Activated naive CD4-positive, alpha-beta T cell treated with anti-CD3 and anti-CD28 coated beads, Interleukin-2, amount 10 ng/mL, durations not matched to agents 7 days and 5 days (primary cell): Measurements from ENCODE around the gene PPDPF.
"Not testable (repeated sequence)": the region's sequence is repeated elsewhere in the genome, so short reads cannot be mapped to it uniquely, and the experiment has no call there.

Experiments
- CTCF ChIA-PET: fragments of 350-600 bp; sonication (Branson Sonifier 250); formaldehyde crosslinking; loops from one replicate; lab custom pipeline; 2021; ENCODE audit warnings: antibody characterized with exemption; lab: Charles Lee
- DNase-seq: peaks from one replicate; pipeline ENCODE4 v3.0.0-alpha.2; 2020
- H3K27ac Mint-ChIP-seq: one replicate; pipeline ENCODE4 v1.8.0; 2021; ENCODE audit warnings: mild to moderate bottlenecking, moderate library complexity, mixed read lengths
- H3K27me3 Mint-ChIP-seq: one replicate; pipeline ENCODE4 v1.8.0; 2021; ENCODE audit warnings: mild to moderate bottlenecking, mixed read lengths
- H3K36me3 Mint-ChIP-seq: one replicate; pipeline ENCODE4 v1.8.0; 2021; ENCODE audit warnings: mixed read lengths
- H3K4me1 Mint-ChIP-seq: one replicate; pipeline ENCODE4 v1.8.0; 2021; ENCODE audit warnings: mixed read lengths
- H3K4me3 Mint-ChIP-seq: one replicate; pipeline ENCODE4 v1.8.0; 2021; ENCODE audit warnings: mild to moderate bottlenecking, moderate library complexity, mixed read lengths
- H3K9me3 Mint-ChIP-seq: one replicate; pipeline ENCODE4 v1.8.0; 2021; ENCODE audit warnings: mixed read lengths

The PPDPF gene

DNA sequence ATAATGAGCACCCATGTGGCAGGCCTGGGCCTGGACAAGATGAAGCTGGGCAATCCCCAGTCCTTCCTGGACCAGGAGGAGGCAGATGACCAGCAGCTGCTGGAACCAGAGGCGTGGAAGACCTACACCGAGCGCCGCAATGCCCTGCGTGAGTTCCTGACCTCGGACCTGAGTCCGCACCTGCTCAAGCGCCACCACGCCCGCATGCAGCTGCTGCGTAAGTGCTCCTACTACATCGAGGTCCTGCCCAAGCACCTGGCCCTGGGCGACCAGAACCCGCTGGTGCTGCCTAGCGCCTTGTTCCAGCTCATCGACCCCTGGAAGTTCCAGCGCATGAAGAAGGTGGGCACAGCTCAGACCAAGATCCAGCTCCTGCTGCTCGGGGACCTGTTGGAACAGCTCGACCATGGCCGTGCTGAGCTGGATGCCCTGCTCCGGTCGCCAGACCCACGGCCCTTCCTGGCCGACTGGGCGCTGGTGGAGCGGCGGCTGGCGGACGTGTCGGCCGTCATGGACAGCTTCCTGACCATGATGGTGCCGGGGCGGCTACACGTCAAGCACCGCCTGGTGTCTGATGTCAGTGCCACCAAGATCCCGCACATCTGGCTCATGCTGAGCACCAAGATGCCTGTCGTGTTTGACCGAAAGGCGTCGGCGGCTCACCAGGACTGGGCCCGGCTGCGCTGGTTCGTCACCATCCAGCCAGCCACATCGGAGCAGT, 35.3 kb downstream of the PPDPF start:
- Mint-ChIP-seq H3K36me3 (peaks cover 8% of the 10 kb centered on the region), H3K9me3 (peaks cover 3% of the 10 kb centered on the region), H3K4me3 (no peak overlapping the region), H3K4me1 (peaks cover 22% of the 10 kb centered on the region), H3K27me3 (peaks cover 65% of the 10 kb centered on the region), H3K27ac (no peak overlapping the region)
- CTCF ChIA-PET: no interaction called here
- no peak for DNase-seq

DNA sequence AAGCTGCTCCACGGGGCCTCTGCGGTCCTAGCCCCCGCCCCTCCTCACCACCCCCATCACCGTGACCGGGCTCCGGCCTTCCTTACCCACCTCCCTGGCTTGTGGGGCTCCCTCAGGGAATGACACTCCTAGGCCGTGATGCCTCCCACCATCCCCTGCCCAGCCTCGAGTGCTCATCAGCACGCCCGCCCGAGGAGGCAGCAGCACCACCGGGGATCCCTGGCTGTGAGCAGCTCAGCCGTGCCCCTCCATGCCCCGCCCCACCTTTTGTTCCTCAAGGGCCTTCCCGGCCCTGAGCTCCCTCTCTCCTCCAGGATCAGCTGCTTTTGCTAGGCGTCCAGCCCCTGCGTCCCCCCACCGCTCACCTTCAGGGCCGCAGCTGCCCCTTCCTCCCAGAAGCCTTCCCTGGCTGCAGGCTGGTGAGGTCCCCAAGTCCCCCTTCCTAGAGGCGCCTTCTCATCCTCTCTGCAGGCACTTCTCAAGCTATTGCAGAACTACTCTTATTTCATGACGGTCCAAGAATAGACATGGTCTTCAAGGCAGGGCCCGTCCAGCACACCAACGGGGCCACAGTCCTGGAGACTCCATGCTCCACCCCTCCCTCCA, 36.4 kb downstream of the PPDPF start:
- H3K36me3 Mint-ChIP-seq: peaks cover 8% of the 10 kb centered on the region
- H3K27ac Mint-ChIP-seq: no peak overlapping the region
- no peak overlapping the region for H3K4me3 Mint-ChIP-seq
- CTCF ChIA-PET: no interaction called here
- H3K4me1 Mint-ChIP-seq: peaks cover 19% of the 10 kb centered on the region
- no peak for DNase-seq
- H3K9me3 Mint-ChIP-seq: peaks cover 3% of the 10 kb centered on the region
- peaks cover 57% of the 10 kb centered on the region for H3K27me3 Mint-ChIP-seq

DNA sequence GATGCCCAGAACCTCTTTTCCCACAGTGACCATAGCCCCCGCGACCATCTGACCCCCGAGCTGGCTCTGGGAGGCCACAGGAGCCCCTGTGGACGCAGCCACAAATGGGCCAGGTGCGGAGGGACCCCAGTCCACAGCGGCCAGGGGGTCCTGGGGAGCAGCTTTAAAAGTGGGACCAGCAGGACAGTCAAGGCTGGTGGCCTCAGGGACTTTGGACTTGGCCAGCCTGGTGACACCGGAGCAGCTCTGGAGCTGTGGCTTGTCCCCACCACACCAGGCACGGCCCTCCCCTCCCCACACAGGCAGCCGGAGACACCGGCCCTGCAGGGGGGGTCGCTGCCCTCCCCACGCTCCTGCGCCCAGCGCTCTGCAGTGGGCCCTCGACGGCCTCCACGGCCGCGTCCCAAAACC, 36.9 kb downstream of the PPDPF start:
- no peak overlapping the region for H3K27ac Mint-ChIP-seq
- CTCF ChIA-PET: interaction anchor here (1.4 kb wide), 1 partner anchor 16 kb away, joined by 4 read pairs; the partner anchor contains the start of gene HELZ2
- no peak overlapping the region for H3K4me3 Mint-ChIP-seq
- H3K27me3 Mint-ChIP-seq: peaks cover 53% of the 10 kb centered on the region
- H3K4me1 Mint-ChIP-seq: peaks cover 14% of the 10 kb centered on the region
- no peak for DNase-seq
- H3K9me3 Mint-ChIP-seq: peaks cover 3% of the 10 kb centered on the region
- H3K36me3 Mint-ChIP-seq: peaks cover 8% of the 10 kb centered on the region

DNA sequence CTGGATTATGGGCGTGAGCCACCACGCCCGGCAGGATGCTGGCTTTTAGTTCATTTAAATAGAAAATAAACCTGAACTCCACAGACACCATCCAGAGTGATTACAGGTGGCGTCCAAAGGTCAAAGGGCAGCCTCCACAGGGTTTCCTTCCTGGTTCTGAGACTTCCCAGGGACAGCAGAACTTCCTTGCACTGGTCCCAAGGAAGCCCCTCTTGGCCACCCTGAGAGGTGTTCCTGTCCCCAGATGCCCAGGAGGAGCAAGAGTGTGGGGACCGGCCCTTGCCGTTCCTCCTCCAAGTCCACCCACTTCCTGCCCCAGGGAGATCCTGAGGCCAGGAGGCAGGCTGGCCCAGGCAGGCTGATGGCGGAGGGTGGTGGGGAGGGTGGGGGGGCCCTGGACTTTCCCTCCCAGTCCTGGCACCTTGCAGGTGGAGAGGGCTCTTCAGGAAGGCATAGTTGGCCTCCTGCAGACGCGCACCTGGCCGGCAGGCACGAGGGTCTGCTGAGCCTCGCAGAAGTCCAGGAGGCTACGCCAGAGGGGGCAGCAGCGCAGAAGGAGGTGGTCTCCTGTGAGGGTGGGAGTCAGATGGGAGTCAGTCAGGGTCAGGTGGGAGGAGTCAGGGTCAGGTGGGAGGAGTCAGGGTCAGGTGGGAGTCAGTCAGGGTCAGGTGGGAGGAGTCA, 38.4 kb downstream of the PPDPF start:
- no peak overlapping the region for H3K27ac Mint-ChIP-seq
- H3K9me3 Mint-ChIP-seq: peaks cover 3% of the 10 kb centered on the region
- peaks cover 39% of the 10 kb centered on the region for H3K27me3 Mint-ChIP-seq
- no peak overlapping the region for H3K4me3 Mint-ChIP-seq
- DNase-seq: no peak
- peaks cover 6% of the 10 kb centered on the region for H3K4me1 Mint-ChIP-seq
- CTCF ChIA-PET: interaction anchor here (1.4 kb wide), 1 partner anchor 14 kb away, joined by 4 read pairs; the partner anchor contains the start of gene HELZ2
- peaks cover 8% of the 10 kb centered on the region for H3K36me3 Mint-ChIP-seq

DNA sequence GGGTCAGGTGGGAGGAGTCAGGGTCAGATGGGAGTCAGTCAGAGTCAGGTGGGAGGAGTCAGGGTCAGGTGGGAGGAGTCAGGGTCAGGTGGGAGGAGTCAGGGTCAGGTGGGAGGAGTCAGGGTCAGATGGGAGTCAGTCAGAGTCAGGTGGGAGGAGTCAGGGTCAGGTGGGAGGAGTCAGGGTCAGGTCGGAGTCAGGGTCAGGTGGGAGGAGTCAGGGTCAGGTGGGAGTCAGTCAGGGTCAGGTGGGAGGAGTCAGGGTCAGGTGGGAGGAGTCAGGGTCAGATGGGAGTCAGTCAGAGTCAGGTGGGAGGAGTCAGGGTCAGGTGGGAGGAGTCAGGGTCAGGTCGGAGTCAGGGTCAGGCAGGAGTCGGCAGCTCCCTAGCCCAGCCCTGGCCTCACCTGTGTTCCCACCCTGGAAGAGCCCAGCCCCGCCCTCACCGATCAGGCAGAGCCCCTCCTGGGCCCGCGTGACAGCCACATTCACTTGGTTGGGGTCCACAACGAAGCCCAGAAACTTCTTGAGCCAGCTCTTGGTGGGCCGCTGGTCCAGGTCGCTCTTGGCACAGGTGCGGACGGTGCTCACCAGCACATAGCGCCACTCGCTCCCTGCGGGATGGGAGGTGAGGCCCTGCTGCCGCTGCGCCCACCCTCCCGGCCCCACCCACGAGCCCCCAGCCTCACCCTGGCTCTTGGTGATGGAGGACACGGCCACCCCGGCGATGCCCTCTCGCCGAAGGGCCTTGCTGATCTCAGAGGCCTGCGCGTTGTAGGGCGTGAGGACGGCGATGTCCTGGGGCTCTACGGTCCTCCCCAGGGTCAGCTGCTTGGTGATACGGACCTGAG, 39.1 kb downstream of the PPDPF start:
- DNase-seq: peak; percentile 72
- H3K36me3 Mint-ChIP-seq, CTCF ChIA-PET, H3K4me1 Mint-ChIP-seq, H3K27ac Mint-ChIP-seq, H3K4me3 Mint-ChIP-seq, H3K9me3 Mint-ChIP-seq: not testable (repeated sequence)
- peaks cover 31% of the 10 kb centered on the region for H3K27me3 Mint-ChIP-seq

DNA sequence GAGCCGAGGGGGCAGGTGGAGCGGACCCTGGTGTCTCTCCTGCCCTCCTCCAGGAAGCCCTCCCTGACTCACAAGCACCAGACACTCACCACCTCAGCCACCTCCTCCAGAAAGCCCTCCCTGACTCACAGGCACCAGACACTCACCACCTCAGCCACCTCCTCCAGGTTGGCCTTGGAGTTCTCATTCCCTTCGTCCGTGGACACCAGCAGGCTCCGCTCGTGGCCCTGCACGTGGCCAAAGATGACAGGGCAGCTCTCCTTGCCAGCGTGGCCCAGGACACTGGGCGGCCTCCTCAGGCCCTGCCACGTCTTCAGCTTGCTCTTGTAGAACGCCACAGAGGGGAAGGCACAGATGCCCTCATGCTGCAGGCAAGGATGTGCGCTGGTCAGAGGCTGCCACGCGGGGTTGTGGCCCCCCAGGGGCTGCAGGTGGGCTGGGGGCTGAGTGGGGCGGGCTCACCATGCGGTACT, 39.8 kb downstream of the PPDPF start:
- H3K36me3 Mint-ChIP-seq: peaks cover 8% of the 10 kb centered on the region
- CTCF ChIA-PET: interaction anchor here (1.0 kb wide), 1 partner anchor 23 kb away, joined by 3 read pairs; no protein-coding TSS in a partner anchor
- H3K27ac Mint-ChIP-seq: no peak overlapping the region
- DNase-seq: no peak
- no peak overlapping the region for H3K4me3 Mint-ChIP-seq
- H3K4me1 Mint-ChIP-seq: peaks cover 2% of the 10 kb centered on the region
- peaks cover 3% of the 10 kb centered on the region for H3K9me3 Mint-ChIP-seq
- H3K27me3 Mint-ChIP-seq: peaks cover 27% of the 10 kb centered on the region

DNA sequence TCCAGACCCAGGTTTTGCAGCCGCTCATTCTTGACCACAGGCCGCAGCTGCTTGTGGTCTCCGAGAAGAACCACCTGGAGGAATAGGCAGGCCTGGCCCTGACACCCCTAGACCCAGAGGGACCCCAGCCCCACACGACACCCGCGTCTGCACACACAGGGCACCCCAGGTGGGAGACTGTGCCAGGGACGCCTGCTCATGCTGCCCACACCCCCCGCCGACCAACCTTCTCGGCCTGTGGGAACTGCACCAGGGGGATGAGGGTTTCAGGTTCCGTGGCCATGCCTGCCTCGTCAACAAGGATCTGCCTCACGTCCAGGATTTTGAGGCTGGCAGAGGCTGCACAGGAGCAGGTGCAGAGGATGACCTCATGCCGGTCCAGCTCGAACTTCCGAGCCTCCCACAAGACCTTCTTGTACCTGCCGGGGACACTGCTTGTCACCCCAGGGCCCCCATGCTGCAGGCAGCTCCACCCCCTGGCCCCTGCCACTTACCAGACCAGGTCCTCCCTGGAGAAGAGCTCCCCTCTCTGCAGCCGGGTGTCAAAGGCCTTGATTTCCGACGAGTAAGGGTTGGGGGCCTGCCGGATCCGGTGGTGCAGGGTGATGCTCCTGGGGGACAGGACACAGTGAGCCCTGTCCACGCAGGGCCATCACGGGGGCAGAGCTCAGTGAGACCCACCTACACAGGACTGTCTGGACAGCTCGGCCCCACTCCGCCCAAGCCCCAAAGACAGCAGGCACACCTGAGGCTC, 40.5 kb downstream of the PPDPF start:
- peaks cover 27% of the 10 kb centered on the region for H3K27me3 Mint-ChIP-seq
- H3K9me3 Mint-ChIP-seq: peaks cover 3% of the 10 kb centered on the region

DNA sequence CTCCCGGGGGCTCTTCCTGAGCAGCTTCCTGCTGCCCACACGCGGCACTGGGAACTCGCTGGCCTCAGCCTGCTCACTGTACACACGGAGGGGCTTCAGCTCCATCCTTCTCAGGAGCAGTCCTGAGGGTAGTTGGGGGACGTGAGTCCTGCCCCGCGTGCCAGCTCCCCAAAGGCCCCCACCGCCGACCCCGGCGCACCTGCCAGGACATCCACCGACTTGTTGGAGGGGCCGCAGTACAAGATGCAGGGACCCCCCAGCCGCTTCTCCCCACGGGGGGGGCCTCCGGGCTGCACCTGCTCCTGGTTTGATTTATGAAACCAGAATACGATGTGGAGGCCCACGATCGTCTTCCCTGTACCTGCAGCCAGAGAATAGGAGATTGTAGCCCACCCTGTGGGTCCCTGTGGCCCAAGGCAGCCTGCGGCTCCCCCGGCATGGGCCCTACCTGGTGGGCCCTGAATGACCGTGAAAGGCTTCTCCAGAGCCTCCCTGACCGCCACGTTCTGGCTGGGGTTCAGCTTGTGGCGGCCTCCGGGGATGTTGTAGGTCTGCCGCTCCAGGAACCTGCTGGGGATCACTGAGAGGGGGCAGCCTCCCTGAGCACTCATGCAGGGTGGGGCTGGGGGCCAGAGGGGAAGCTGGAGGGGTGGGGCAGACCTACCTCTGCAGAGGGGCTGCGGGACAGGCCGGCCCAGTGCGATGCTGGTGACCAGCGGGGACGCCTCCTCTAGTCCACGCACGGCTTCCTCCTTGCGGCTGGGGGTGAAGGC, 41.2 kb downstream of the PPDPF start:
- no peak for DNase-seq
- H3K9me3 Mint-ChIP-seq: peaks cover 3% of the 10 kb centered on the region
- H3K27me3 Mint-ChIP-seq: peaks cover 23% of the 10 kb centered on the region
- CTCF ChIA-PET: no interaction called here
- H3K36me3 Mint-ChIP-seq: peaks cover 10% of the 10 kb centered on the region
- no peak overlapping the region for H3K4me3 Mint-ChIP-seq
- peaks cover 2% of the 10 kb centered on the region for H3K4me1 Mint-ChIP-seq
- H3K27ac Mint-ChIP-seq: no peak overlapping the region

More for the DNA sequence above, 40.5 kb downstream of the PPDPF start:
- H3K4me1 Mint-ChIP-seq: peaks cover 2% of the 10 kb centered on the region
- peaks cover 10% of the 10 kb centered on the region for H3K36me3 Mint-ChIP-seq
- no peak overlapping the region for H3K27ac Mint-ChIP-seq
- no peak for DNase-seq
- H3K4me3 Mint-ChIP-seq: no peak overlapping the region
- CTCF ChIA-PET: interaction anchor here (1.0 kb wide), 1 partner anchor 23 kb away, joined by 3 read pairs; no protein-coding TSS in a partner anchor

DNA sequence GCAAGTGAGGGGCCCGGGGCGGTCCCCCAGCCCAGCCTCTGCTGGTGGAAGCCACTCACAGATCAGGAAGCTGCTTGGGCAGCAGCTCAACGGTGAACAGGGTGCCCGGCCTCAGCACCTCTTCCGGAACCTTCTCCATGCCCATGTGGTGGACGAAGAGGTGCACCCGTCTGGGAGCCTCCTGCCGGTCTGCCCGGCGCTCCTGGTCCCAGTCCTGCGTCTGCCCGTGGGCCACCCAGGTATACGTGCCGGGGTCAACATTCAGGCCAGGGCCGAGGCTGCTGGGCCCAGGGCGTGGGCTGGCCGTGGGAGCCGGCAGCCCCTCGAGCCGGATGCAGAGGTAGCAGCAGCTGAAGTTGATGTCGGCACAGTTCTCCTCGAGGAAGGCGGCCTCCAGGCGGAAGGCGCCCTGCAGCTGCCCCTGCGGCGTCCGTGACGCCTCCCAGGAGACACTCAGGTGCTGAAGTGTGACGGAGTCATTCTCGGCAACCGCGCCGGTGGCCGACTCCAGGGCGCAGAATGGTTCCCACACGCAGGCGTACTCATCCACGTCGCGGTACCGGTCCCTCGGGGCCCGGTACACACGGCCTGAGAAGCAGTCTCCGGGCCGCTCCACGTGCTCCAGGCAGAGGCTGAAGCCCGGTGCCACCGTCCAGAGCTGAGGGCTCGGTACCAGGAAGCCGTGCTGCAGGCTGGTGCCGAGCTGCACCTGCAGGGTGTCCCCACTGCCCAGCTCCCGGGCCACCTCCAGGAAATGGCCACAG, 42.1 kb downstream of the PPDPF start:
- Mint-ChIP-seq H3K4me1 (peaks cover 10% of the 10 kb centered on the region), H3K27ac (no peak overlapping the region), H3K27me3 (peaks cover 21% of the 10 kb centered on the region), H3K9me3 (peaks cover 3% of the 10 kb centered on the region), H3K36me3 (peaks cover 10% of the 10 kb centered on the region), H3K4me3 (no peak overlapping the region)
- CTCF ChIA-PET: no interaction called here
- DNase-seq: no peak

DNA sequence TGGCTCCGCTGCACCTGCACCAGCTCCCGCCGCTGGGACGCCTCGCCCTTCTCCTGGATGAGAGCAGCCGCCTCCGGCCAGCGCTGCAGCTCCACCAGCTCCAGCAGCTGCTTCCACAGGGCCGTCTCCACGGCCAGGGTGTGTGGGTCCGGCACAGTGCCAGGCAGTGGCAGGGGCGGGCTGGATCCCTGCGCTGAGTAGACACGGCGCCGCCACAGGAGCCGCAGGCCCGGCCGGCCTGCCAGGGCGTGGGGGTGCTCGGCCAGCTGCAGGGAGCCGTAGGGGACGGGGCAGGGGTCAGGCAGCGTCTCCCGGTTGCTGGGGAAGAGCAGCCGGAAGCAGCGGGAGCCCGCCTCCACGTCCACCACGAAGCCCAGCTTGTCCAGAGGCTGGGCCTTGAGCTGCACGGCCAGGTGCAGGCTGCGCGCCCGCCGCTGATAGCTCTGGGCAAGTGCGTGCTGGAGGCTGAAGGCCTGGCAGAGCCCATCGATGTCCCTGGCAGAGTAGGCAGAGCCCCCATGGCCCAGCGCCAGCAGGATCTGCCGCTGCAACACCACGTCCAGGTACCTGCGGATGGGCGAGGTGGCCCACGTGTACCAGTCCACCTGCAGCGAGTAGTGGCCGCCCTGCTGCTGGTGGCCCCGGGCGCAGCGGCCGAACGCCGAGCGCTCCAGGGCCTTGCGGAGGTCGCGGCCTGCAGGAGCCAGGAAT, 42.8 kb downstream of the PPDPF start:
- Mint-ChIP-seq H3K9me3 (peaks cover 3% of the 10 kb centered on the region), H3K36me3 (peaks cover 10% of the 10 kb centered on the region), H3K27me3 (peaks cover 28% of the 10 kb centered on the region), H3K4me3 (no peak overlapping the region), H3K27ac (no peak overlapping the region), H3K4me1 (peaks cover 18% of the 10 kb centered on the region)
- DNase-seq: no peak
- CTCF ChIA-PET: no interaction called here

DNA sequence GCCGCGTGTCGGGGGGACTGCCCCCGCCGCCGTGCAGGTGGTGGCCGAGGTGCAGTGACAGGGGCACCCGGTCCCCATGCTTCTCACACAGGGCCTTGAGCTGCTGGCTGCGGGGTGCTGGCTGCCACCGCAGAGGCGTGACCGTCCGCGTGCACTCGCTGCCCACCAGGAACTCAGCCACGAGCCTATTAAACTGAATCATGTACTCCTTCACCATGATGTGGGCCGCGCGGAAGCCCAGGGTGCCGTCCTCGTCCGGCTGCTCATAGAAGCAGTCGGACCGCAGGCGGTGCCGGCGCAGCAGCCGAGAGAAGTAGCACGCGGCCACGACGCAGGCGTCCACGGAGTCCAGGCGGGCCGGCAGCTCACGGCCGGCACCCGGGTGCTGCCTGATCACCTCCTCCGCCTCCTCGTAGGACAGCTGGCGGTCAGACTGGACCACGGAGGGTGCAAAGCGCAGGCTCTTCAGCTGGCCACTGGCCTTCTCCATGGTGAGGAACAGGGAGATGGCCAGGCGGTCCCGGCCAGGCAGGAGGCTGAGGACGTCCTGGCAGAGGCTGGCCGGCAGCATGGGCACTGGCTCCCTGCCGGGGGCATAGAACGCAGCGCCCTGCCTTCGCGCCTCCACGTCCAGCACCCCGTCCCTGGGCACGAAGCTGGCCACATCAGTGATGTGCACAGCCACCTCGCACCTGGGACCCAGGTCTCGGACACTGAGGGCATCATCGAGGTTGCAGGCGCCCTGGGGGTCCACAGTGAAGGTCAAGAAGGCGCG, 43.7 kb downstream of the PPDPF start:
- DNase-seq: no peak
- Mint-ChIP-seq H3K4me3 (no peak overlapping the region), H3K27me3 (peaks cover 37% of the 10 kb centered on the region), H3K36me3 (peaks cover 8% of the 10 kb centered on the region), H3K4me1 (peaks cover 25% of the 10 kb centered on the region), H3K9me3 (peaks cover 3% of the 10 kb centered on the region), H3K27ac (no peak overlapping the region)
- CTCF ChIA-PET: no interaction called here
